ENCODE measurements around the gene MPND. TPM values are rescaled to one million over a fixed set of nuclear protein-coding genes. Genes with fewer than 3 reads are reported as not detected.

MPND gene
- total RNA-seq, 1 experiment from 2014 or later = 24.3 TPM

DNA sequence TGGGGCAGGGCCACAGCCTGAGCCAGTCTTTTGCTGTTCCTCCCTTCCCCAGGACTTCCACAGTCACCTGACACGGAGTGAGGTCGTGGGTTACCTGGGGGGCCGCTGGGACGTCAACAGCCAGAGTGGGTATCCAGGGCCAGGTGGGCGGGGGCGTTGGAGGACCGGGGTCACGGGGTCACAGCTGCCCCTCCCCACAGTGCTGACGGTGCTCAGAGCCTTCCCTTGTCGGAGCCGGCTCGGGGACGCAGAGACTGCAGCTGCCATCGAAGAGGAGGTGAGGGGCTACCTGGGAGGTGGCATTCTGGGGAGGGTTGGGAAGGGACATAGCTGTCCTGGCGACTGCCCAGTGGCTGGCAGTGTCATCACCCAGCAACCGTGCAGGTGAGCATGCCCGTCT, 11.5 kb downstream of the MPND start:
- ChIA-PET POLR2A (interaction anchor here (0.6 kb wide), 1 partner anchor 108 kb away, joined by 3 read pairs; the partner anchor contains the start of gene YJU2), RAD21 (ENCODE audit: low non-redundant PET in 1 of 2, low total read pairs in 2 of 2, uncharacterized antibody in 2 of 2, unreplicated experiment in 2 of 2) (no interaction called here), CTCF (interaction anchor here (1.1 kb wide), 1 partner anchor 88 kb away, joined by 4 read pairs; no protein-coding TSS in a partner anchor)
- Histone ChIP-seq H3K4me1 (ENCODE audit: control insufficient read depth in 1 of 2, insufficient read depth in 2 of 2, low read length in 2 of 2) (no peaks in the 10 kb centered on the region), H3K4me3 (replicated peaks in 1 of 2; ENCODE audit: low read depth in 1 of 2, low read length in 2 of 2) (no peak overlapping the region), H3K36me3 (ENCODE audit: control insufficient read depth in 1 of 2, insufficient read depth in 2 of 2, low read length in 2 of 2) (peaks cover 3 to 4% of the 10 kb centered on the region in 2 experiments; a peak in 2 of 4 replicates), H2AFZ (ENCODE audit: low read depth, low read length, poor library complexity, severe bottlenecking) (no peak overlapping the region), H4K20me1 (ENCODE audit: insufficient read depth) (no peaks in the 10 kb centered on the region), H3K9ac (ENCODE audit: low read length) (no peak overlapping the region), H3K27ac (ENCODE audit: low read depth, low read length) (no peak overlapping the region), H3K79me2 (ENCODE audit: insufficient read depth, low read length) (no peaks in the 10 kb centered on the region), H3K9me2 (ENCODE audit: insufficient read depth) (no peaks in the 10 kb centered on the region), H3K27me3 (ENCODE audit: insufficient read depth, low read length) (no peaks in the 10 kb centered on the region), H3K9me3 (ENCODE audit: control insufficient read depth in 1 of 2, insufficient read depth in 1 of 2, low read depth in 1 of 2, low read length in 2 of 2) (no peaks in the 10 kb centered on the region), H3K4me2 (ENCODE audit: low read length) (no peak overlapping the region)
- TF ChIP-seq, protein P1, sequence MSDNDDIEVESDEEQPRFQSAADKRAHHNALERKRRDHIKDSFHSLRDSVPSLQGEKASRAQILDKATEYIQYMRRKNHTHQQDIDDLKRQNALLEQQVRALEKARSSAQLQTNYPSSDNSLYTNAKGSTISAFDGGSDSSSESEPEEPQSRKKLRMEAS (IDR thresholded peaks at IDR 0.05) = no peak
- TF ChIP-seq YY1 (IDR thresholded peaks at IDR 0.05; ENCODE audit: extremely low read depth, insufficient replicate concordance, low read depth, low read length) (no peak), EZH2 (IDR thresholded peaks at IDR 0.05) (no peak), SP1 (IDR thresholded peaks at IDR 0.05; ENCODE audit: low read depth) (no peak), ZNF274 (IDR thresholded peaks at IDR 0.05; ENCODE audit: low read depth, low read length) (no peak), JUND (IDR thresholded peaks at IDR 0.05) (no peak), CTCF (IDR thresholded peaks at IDR 0.05 in 2 of 3, conservative IDR thresholded peaks at IDR 0.05 in 1 of 3; ENCODE audit: borderline replicate concordance in 1 of 3, insufficient read depth in 1 of 3, low read depth in 2 of 3, low read length in 2 of 3) (no peak), ZBTB33 (IDR thresholded peaks at IDR 0.05; ENCODE audit: extremely low read depth, insufficient replicate concordance, low read length) (no peak), RAD21 (IDR thresholded peaks at IDR 0.05; ENCODE audit: low read depth) (no peak), FOSL1 (IDR thresholded peaks at IDR 0.05; ENCODE audit: low read depth) (no peak), EGR1 (IDR thresholded peaks at IDR 0.05; ENCODE audit: low read depth) (no peak), REST (IDR thresholded peaks at IDR 0.05; ENCODE audit: low read depth) (no peak), SIN3A (IDR thresholded peaks at IDR 0.05; ENCODE audit: low read depth) (no peak), EZH2phosphoT487 (IDR thresholded peaks at IDR 0.05; ENCODE audit: borderline replicate concordance) (no peak), POLR2AphosphoS5 (IDR thresholded peaks at IDR 0.05; ENCODE audit: low read depth, low read length) (no peak), ATF3 (IDR thresholded peaks at IDR 0.05) (no peak), CEBPB (IDR thresholded peaks at IDR 0.05; ENCODE audit: low read depth) (no peak), ELF1 (IDR thresholded peaks at IDR 0.05; ENCODE audit: borderline replicate concordance, low read depth) (no peak), POLR2A (IDR thresholded peaks at IDR 0.05; ENCODE audit: borderline replicate concordance, extremely low read depth, insufficient read depth, insufficient read length) (no peak), SRF (IDR thresholded peaks at IDR 0.05; ENCODE audit: low read depth) (no peak)
- BruUV-seq (replicated peaks) = no TSS peak
- ATAC-seq (no peak), DNase-seq (ENCODE audit: low read depth, low spot score) (no peak)
- intact Hi-C loops (cut with micrococcal nuclease) = no loop called here
